ENCODE measurements around the gene RRP8. TPM values are rescaled to one million over a fixed set of nuclear protein-coding genes. Genes with fewer than 3 reads are reported as not detected.

RRP8 gene
- total RNA-seq, 1 experiment from 2014 or later = 15.1 TPM

DNA sequence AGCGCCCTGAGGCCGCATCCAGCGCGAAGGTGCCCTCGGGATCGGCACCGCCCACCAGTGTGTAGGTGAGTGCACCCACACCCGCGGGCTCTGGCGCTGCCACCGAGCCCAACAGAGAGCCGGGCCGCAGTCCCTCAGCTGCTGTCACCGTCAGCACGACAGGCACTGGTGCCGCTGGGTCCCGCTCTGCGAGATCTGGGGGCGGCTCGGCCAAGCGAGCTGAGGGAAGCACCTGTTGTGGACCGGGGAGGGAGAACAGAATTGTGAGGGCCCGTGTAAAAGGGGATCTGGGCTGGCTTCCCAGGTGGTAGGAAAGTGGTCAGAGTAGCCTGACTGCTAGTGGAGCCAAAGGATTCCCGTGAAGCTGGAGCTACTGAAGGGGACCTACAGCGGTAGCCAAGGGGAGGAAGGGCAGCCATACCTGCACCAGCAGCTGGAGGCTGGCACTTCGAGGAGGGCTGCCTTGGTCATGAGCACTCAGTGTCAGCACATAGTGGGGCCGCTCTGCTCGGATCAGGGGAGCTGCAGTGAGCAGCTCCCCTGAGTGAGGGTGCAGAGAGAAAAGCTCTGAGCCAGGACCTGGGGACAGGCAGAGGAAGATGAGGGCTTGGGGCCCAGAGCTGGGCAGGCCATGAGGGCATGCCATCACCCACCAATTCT is 27.3 kb upstream of the RRP8 start:
- Histone ChIP-seq H3K4me2 (ENCODE audit: low read length) (no peak overlapping the region), H3K36me3 (ENCODE audit: low read depth, low read length) (no peaks in the 10 kb centered on the region), H3K4me3 (ENCODE audit: low read length) (no peak overlapping the region), H2AFZ (ENCODE audit: low read length) (no peak overlapping the region), H3K27me3 (ENCODE audit: low read length) (no peaks in the 10 kb centered on the region), H3K27ac (ENCODE audit: low read length) (no peak overlapping the region), H3K9ac (ENCODE audit: low read length) (no peak overlapping the region), H3K4me1 (ENCODE audit: insufficient read depth, low read length) (no peaks in the 10 kb centered on the region), H3K9me3 (ENCODE audit: low read length) (no peaks in the 10 kb centered on the region), H3K9me2 (replicated peaks; ENCODE audit: low read length) (no peaks in the 10 kb centered on the region), H3F3A (ENCODE audit: low read length, unreplicated experiment) (no peaks in the 10 kb centered on the region), H3K79me2 (ENCODE audit: low read length) (no peaks in the 10 kb centered on the region), H4K20me1 (ENCODE audit: low read length) (no peaks in the 10 kb centered on the region)
- intact Hi-C loops (cut with micrococcal nuclease) = no loop called here
- no peak for DNase-seq
- ATAC-seq = no peak
- no TSS peak for BruUV-seq (replicated peaks)
- POLR2A ChIA-PET (ENCODE audit: unreplicated experiment) = no interaction called here
- TF ChIP-seq, protein P1, sequence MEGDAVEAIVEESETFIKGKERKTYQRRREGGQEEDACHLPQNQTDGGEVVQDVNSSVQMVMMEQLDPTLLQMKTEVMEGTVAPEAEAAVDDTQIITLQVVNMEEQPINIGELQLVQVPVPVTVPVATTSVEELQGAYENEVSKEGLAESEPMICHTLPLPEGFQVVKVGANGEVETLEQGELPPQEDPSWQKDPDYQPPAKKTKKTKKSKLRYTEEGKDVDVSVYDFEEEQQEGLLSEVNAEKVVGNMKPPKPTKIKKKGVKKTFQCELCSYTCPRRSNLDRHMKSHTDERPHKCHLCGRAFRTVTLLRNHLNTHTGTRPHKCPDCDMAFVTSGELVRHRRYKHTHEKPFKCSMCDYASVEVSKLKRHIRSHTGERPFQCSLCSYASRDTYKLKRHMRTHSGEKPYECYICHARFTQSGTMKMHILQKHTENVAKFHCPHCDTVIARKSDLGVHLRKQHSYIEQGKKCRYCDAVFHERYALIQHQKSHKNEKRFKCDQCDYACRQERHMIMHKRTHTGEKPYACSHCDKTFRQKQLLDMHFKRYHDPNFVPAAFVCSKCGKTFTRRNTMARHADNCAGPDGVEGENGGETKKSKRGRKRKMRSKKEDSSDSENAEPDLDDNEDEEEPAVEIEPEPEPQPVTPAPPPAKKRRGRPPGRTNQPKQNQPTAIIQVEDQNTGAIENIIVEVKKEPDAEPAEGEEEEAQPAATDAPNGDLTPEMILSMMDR (conservative IDR thresholded peaks at IDR 0.05; ENCODE audit: low read depth, low read length) = no peak
- TF ChIP-seq EZH2phosphoT487 (IDR thresholded peaks at IDR 0.05; ENCODE audit: borderline replicate concordance, low read length) = no peak
- TF ChIP-seq EZH2 (IDR thresholded peaks at IDR 0.05; ENCODE audit: low read length, unreplicated experiment) = no peak
- CTCF ChIA-PET = no interaction called here

GRCh38 chr11:6629892-6630631 is 26.6 kb upstream of the RRP8 start:
- TF ChIP-seq EZH2 (IDR thresholded peaks at IDR 0.05; ENCODE audit: low read length, unreplicated experiment) = no peak
- TF ChIP-seq, protein P1 (conservative IDR thresholded peaks at IDR 0.05; ENCODE audit: low read depth, low read length) = no peak
- TF ChIP-seq EZH2phosphoT487 (IDR thresholded peaks at IDR 0.05; ENCODE audit: borderline replicate concordance, low read length) = no peak
- no peak overlapping the region for H3K27ac ChIP-seq (ENCODE audit: low read length)
- H3K4me2 ChIP-seq (ENCODE audit: low read length) = no peak overlapping the region

GRCh38 chr11:6629573-6629891 is 26.1 kb upstream of the RRP8 start:
- H3K4me2 ChIP-seq (ENCODE audit: low read length) = no peak overlapping the region
- H3K9me3 ChIP-seq (ENCODE audit: low read length) = no peaks in the 10 kb centered on the region
- H3K36me3 ChIP-seq (ENCODE audit: low read depth, low read length) = no peaks in the 10 kb centered on the region
- no peaks in the 10 kb centered on the region for H4K20me1 ChIP-seq (ENCODE audit: low read length)
- H3K9me2 ChIP-seq (replicated peaks; ENCODE audit: low read length) = no peaks in the 10 kb centered on the region
- CTCF ChIA-PET = no interaction called here
- H3F3A ChIP-seq (ENCODE audit: low read length, unreplicated experiment) = no peaks in the 10 kb centered on the region
- TF ChIP-seq, protein P1 (conservative IDR thresholded peaks at IDR 0.05; ENCODE audit: low read depth, low read length) = no peak
- TF ChIP-seq EZH2phosphoT487 (IDR thresholded peaks at IDR 0.05; ENCODE audit: borderline replicate concordance, low read length) (no peak), EZH2 (IDR thresholded peaks at IDR 0.05; ENCODE audit: low read length, unreplicated experiment) (no peak)
- no peak for DNase-seq
- no peak overlapping the region for H3K27ac ChIP-seq (ENCODE audit: low read length)
- H3K79me2 ChIP-seq (ENCODE audit: low read length) = no peaks in the 10 kb centered on the region
- no peaks in the 10 kb centered on the region for H3K4me1 ChIP-seq (ENCODE audit: insufficient read depth, low read length)
- BruUV-seq (replicated peaks) = no TSS peak
- ATAC-seq = no peak
- H3K4me3 ChIP-seq (ENCODE audit: low read length) = no peak overlapping the region
- H2AFZ ChIP-seq (ENCODE audit: low read length) = no peak overlapping the region
- no peak overlapping the region for H3K9ac ChIP-seq (ENCODE audit: low read length)
- intact Hi-C loops (cut with micrococcal nuclease) = no loop called here
- no peaks in the 10 kb centered on the region for H3K27me3 ChIP-seq (ENCODE audit: low read length)
- POLR2A ChIA-PET (ENCODE audit: unreplicated experiment) = no interaction called here

More at GRCh38 chr11:6629892-6630631, 26.6 kb upstream of the RRP8 start:
- no TSS peak for BruUV-seq (replicated peaks)
- Histone ChIP-seq H2AFZ (ENCODE audit: low read length) (no peak overlapping the region), H3F3A (ENCODE audit: low read length, unreplicated experiment) (no peaks in the 10 kb centered on the region), H3K27me3 (ENCODE audit: low read length) (no peaks in the 10 kb centered on the region), H3K4me3 (ENCODE audit: low read length) (no peak overlapping the region), H4K20me1 (ENCODE audit: low read length) (no peaks in the 10 kb centered on the region), H3K9me2 (replicated peaks; ENCODE audit: low read length) (no peaks in the 10 kb centered on the region), H3K9ac (ENCODE audit: low read length) (no peak overlapping the region), H3K36me3 (ENCODE audit: low read depth, low read length) (no peaks in the 10 kb centered on the region), H3K9me3 (ENCODE audit: low read length) (no peaks in the 10 kb centered on the region), H3K79me2 (ENCODE audit: low read length) (no peaks in the 10 kb centered on the region), H3K4me1 (ENCODE audit: insufficient read depth, low read length) (no peaks in the 10 kb centered on the region)
- ChIA-PET POLR2A (ENCODE audit: unreplicated experiment) (no interaction called here), CTCF (no interaction called here)
- ATAC-seq (no peak), DNase-seq (no peak)
- intact Hi-C loops (cut with micrococcal nuclease) = no loop called here
